Islet precursor cell (in vitro differentiated cells): ENCODE data around the gene VGF.
"Not testable (repeated sequence)": the region's sequence is repeated elsewhere in the genome, so short reads cannot be mapped to it uniquely, and the experiment has no call there.

ENCODE experiments used
- DNase-seq: peaks from one replicate; pipeline ENCODE4 v3.0.0-alpha.2; 2018

Gene VGF

DNA sequence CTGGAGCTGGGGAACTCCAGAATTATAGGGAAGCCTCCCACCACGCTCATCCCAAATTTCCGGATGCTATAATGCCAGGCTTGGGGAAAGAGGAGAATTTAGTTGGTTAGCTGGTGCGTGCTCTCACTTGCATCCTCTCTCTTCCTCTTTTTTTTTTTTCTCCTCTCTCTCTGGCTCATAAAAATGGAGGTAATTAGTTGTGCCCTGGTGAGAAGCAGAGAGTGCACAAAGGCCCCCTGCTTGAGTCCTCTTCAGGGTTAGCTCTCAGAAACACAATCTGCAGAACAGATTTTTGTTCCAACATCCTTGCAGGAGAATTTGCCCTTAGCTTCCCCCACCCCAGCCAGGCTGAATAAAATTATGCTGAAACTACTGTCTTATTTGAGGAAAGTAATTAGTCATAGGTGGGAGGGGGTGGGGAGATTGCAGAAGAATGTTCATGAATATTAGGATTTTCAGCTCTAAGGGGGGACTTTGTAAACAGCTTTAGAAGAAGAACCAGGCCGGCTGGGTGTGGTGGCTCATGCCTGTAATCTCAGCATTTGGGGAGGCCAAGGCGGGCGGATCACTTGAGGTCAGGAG lies 30.9 kb downstream of the VGF start:
- DNase-seq = no peak

DNA sequence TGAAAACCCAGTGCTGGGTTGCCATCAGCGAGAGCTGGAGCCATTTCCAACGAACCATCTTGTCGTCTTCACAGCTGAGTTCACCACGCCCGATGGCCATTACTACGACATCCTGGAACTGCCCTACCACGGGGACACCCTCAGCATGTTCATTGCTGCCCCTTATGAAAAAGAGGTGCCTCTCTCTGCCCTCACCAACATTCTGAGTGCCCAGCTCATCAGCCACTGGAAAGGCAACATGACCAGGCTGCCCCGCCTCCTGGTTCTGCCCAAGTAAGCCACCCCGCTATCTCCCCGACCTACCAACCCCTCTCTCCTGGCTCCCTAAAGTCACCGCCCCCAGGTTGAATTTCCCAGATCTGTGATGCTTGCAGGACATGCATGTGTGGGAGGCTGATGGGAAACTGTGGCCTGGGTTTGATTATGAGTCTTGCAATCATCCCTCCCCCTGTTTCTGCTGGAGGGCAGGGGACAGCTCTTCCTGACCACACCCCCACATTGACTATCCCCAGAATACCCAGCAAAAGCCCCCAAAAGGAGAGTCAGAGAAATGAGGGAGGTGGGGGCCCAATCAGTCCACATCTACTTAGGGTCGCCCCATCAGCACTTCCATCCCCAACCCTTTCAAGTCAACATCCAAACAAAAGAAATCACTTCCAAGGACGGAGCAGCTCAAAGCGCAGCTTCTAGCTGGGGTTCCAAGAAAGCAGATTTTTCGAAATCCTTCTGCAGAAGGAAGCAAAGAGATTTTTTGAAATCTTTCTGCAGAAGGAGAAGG lies 31.6 kb downstream of the VGF start:
- DNase-seq = no peak

DNA sequence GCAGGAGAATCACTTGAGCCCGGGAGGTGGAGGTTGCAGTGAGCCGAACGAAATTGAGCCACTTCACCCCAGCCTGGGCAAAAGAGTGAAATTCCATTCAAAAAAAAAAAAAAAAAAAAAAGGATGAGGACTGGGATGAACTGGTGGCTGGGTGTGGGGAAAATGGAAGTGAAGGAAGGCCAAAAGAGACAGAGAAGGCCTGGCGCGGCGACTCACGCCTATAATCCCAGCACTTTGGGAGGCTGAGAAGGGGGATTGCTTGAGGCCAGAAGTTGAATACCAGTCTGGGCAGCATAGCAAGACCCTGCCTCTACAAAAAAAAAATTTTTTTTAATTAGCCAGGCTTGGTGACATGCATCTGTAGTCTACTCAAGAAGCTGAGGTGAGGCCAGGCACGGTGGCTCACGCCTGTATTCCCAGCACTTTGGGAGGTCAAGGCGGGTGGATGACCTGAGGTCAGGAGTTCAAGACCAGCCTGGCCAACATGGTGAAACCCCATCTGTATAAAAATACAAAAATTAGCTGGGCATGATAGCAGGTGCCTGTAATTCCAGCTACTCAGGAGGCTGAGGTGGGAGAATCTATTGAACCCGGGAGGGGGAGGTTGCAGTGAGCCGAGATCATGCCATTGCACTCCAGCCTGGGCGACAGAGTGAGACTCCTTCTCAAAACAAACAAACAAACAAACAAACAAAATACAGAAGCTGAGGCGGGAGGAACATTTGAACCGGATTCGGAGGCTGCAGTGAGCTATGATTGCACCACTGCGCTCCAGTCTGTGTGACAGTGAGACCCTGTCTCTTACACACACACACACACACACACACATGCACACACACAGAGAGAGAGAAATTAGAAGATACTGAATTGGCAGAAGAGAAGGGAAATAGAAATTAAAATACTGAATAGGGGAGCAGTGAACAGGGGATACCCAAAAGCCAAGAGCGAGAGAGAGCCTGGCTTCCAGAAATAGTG lies 32.5 kb downstream of the VGF start:
- not testable (repeated sequence) for DNase-seq

DNA sequence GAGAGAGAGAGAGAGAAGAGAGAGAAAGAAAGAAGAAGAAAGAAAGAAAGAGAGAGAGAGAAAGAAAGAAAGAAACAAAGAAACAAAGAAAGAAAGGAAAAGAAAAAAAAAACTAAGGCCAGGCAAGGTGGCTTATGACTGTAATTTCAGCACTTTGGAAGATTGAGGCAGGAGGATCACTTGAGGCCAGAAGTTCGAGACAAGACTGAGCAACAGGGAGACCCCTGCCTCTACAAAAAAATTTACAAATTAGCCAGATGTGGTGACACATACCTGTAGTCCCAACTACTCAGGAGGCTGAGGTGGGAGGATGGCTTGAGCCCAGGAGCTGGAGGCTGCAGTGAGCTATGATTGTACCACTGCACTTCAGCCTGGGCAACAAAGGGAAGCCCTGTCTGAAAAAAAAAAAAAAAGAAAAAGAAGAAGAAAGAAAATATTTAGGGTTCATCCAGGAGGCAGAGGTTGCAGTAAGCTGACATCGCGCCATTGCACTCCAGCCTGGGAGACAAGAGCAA lies 35.7 kb downstream of the VGF start:
- DNase-seq = no peak

DNA sequence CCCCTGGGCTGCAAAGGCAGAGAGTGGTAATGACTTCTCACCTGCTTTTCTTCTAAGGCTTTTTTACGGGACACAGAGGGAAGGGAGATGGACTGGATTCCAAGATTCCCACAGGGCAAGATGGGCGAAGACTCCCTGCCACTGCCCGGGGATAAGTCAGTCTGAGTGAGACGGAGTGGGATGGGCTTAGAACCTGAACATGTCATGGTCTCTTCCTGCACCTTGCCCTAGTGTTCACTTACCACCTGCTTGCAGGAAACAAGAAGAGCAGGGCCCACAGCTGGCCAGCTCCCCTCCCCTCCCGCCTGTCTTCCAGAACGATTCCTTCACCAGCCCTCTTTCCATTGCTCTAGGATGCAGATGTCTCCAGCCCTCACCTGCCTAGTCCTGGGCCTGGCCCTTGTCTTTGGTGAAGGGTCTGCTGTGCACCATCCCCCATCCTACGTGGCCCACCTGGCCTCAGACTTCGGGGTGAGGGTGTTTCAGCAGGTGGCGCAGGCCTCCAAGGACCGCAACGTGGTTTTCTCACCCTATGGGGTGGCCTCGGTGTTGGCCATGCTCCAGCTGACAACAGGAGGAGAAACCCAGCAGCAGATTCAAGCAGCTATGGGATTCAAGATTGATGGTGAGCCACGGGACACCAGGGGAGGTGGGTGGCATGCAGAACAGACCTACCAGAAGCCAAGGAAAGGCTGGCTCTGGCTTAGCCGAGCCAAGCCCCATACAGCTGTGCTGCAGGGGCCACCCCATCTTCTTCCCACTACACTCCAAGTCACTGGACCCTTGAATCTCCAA lies 37.1 kb downstream of the VGF start:
- no peak for DNase-seq

DNA sequence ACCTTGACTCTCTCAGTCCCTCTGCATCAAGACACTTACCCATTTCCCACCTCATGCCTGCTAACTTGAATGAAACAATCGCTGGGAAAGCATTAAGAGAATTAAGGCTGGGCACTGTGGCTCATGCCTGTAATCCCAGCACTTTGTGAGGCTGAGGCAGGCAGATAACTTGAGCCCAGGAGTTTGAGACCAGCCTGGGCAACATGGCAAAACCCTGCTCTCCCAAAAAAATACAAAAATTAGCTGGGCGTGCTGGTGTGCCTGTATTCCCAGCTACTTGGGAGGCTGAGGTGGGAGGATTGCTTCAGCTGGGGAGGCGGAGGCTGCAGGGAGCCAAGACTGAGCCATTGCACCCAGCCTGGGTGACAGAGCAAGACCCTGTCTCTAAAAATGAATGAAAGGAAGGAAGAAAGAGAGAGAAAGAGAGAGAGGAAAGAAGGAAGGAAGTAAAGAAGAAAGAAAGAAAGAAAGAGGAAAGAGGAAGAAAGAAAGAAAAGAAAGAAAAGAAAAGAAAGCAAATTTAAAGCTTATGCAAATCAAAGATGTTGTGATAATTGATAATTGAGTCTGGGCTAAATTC lies 37.8 kb downstream of the VGF start:
- no peak for DNase-seq

DNA sequence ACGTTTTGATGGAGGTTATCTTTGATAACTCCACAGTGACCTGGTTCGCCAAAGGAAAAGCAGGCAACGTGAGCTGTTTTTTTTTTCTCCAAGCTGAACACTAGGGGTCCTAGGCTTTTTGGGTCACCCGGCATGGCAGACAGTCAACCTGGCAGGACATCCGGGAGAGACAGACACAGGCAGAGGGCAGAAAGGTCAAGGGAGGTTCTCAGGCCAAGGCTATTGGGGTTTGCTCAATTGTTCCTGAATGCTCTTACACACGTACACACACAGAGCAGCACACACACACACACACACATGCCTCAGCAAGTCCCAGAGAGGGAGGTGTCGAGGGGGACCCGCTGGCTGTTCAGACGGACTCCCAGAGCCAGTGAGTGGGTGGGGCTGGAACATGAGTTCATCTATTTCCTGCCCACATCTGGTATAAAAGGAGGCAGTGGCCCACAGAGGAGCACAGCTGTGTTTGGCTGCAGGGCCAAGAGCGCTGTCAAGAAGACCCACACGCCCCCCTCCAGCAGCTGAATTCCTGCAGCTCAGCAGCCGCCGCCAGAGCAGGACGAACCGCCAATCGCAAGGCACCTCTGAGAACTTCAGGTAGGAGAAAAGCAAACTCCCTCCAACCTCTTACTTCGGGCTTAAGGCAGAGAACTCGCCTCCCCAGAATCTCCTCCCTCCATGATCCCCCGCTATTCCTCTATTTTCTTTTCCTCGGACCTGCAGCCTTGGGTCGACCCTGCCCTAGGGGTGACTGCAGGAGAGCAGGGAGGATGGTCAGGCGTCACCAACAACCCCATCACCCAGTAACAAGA lies 38.5 kb downstream of the VGF start, which contains the start of gene SERPINE1:
Gene SERPINE1 (plus strand): TSS at position 454 of the 809 bp plus-strand sequence. CDS start 1,290 bp downstream, outside the sequence.
- DNase-seq = peak; percentile 99

DNA sequence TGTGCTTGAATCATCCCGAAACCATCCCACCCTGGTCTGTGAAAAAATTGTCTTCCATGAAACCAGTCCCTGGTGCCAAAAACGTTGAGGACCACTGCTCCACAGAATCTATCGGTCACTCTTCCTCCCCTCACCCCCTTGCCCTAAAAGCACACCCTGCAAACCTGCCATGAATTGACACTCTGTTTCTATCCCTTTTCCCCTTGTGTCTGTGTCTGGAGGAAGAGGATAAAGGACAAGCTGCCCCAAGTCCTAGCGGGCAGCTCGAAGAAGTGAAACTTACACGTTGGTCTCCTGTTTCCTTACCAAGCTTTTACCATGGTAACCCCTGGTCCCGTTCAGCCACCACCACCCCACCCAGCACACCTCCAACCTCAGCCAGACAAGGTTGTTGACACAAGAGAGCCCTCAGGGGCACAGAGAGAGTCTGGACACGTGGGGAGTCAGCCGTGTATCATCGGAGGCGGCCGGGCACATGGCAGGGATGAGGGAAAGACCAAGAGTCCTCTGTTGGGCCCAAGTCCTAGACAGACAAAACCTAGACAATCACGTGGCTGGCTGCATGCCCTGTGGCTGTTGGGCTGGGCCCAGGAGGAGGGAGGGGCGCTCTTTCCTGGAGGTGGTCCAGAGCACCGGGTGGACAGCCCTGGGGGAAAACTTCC lies 39.2 kb downstream of the VGF start:
- DNase-seq = peak; percentile 95

DNA sequence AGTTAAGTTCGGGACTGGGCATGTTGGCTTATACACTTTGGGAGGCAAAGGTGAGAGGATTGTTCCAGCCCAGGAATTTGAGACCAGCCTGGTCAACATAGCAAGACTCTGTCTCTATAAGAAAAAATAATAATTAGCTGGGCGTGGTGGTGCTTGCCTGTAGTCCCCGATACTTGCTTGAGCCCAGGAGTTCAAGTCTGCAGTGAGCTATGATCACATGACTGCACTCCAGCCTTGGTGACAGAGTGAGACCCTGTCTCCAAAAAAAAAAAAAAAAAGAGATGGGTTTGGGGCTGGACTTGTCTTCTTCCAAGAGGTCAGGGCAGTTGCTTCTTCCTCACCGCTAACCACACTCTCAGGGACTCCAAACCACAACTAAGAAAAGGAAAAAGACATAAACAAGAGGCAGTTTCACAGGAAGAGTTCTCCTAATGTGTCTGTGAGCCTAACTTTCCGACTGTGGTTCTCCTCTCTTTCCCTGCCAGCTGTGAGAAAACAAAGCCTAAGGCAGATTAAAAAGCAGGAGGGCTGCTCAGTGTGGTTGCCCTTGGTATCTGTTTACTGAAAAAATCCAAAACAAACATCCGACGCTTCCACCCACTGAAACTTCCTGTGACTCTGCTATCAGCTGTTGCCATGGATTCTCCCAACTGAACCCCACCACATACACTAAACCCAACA lies 40.9 kb downstream of the VGF start:
- peak; percentile 80 for DNase-seq

DNA sequence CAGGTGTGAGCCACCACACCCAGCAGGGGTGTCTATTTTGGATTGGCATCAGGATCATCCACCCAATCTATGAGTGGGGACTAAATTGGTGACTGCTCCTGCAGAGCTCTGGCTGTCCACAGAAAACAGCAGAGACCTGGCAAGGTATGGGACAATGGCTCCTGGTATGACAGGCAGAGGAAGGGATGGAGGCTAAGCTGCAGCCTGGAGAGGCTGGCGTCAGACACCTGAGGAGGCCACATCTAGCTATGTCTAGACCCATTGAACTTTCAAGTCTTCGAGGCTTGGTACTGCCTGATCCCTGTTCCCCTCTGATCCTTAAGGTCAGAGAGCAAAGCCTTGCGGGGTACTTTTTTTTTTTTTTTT lies 41.7 kb downstream of the VGF start:
- no peak for DNase-seq

DNA sequence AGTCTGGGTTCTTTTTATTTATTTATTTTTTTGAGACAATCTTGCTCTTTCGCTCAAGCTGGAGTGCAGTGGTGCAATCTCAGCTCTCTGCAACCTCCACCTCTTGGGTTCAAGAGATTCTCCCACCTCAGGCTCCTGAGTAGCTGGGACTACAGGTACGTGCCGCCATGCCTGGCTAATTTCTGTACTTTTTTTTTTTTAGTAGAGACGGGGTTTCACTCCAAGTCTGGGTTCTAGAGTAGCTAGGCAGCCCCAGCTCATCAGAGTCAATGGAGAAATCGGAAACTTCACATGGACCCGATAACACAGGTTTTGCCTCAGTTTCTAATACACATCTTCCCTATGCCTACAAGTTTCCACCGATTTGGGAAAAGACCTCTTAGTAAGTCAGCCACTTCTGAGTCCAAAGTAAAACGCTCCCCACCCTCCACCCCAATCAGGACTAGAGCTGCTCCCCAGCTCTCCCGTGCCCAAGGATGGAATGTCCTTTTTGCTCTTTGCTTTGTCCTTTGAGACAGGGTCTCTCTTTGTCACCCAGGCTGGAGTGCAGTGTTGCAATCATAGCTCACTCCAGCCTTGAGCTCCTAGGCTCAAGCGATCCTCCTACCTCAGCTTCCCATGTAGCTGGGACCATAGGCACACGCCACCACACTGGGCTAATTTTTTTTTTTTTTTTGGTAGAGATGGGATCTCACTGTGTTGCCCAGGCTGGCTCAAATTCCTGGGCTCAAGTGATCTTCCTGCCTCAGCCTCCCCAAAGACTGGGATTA lies 42.3 kb downstream of the VGF start:
- no peak for DNase-seq

DNA sequence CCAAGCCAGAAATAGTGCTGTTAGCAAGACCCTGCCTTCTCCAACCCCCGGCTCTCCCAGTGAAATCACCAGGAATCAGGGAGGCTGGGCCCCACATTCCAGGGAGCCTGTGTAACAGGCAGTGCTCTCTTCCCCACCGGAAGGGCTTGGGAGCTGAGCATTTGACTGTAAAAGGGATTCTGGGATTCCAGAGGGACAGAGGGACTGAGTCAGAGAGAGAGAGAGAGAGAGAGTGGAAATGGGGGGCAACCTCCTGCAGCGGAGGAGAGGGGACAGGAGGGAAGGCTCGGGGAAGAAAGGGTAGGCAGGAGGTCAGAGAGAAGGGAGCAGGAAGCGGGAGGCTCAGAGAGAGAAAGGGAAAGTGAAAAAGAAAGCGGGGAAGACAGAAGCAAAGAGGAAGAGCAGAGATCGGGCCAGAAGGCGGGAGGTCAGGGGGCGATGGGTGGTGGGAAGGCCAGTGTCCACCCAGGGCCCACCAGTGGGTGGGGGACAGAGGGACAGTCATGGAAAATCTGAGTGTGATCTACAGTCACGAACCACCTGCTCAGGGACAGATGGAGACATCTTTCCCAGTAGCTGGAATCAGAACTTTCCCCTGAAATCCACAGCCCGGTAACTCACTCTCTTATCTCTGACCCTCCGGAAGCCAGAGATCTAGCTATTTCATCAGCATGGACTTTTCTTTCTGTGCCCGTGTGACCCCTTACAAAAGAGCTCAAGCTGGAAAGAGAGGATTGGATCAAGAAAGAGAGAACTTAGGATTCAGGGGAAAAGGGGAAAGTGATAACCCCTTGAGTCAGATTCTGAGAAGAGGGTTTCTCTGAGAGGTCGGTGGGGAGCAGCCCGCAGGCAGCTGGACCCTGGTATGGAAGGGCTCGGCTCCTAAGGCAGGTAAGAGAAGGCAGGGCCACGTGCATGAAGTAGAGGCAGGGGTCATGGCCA lies 43.1 kb downstream of the VGF start:
- peak; percentile 97 for DNase-seq

DNA sequence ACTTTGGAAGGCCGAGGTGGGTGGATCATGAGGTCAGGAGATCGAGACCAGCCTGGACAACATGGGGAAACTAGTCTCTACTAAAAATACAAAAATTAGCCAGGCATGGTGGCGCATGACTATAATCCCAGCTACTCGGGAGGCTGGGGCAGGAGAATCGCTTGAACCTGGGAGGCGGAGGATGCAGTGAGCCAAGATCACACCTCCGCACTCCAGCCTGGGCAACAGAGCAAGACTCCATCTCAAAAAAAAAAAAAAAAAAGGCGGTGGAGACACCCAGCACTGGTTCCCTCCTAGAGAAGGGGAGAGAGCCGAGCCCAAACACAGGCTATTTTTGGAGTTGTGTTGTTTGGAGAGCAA lies 43.8 kb downstream of the VGF start:
- not testable (repeated sequence) for DNase-seq

DNA sequence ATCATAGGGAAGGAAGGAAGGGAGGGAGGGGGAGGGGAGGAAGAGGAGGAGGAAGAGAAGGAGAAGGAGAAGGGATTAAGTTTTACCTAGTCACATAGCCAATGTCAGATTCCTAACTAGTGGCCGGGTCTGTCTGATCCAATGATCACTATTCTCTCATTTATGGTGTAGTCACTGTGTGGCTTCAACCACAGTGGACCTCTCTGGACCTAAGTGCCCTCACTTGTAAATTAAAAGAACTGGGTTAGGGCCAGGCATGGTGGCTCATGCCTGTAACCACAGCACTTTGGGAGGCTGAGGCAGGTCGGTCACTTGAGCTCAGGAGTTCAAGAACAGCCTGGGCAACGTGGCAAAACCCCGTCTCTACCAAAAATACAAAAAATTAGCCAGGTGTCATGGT lies 45.1 kb downstream of the VGF start:
- no peak for DNase-seq

DNA sequence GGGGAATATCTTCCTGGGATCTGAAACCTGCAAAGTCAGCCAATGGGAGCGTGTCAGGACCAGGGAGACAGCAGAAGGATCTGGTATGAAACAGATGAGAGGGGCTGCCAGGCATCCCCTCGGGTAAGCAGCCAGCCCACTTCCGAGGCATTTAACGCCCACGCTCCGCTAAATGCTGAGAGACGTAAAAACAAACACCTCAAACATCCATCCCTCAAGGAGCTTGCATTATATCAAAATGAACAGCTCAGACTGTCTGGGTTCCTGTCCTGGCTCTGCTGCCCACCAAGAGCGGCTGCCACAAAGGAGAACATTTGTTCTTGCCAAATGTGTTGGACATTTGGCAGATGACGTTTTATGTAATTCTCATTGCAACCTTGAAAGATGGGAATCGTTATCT lies 45.5 kb downstream of the VGF start:
- no peak for DNase-seq

DNA sequence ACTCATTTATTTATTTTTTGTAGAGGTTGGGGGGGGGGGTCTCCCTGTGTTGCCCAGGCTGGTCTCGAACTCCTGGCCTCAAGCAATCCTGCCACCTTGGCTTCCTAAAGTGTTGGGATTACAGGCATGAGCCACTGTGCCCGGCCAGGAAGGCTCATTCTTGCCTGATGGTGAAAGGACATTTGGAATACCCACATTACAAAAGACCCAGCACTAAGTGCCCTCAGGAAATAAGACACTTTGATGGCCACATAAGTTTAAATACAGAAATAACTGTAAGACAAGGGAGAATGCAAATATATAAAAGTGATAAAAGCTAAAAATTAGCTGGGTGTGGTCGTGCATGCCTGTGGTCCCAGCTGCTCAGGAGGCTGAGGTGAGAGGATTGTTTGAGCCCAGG lies 46.5 kb downstream of the VGF start:
- DNase-seq = no peak

DNA sequence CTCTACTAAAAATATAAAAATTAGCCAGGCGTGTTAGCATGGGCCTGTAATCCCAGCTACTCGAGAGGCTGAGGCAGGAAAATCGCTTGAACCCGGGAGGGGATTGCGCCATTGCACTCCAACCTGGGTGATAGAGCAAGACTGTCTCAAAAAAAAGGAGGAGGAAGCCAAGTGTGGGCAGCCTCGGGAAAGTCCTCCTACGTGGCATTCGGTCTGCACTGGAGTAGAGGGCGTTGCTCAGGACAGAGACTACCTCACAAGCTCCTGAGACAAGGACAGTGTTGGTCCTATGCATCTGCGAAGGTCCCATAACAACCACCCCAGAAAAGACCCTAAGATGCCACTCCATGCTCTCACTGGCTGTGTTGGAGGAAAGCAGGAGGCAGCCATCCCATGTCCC lies 48.5 kb downstream of the VGF start:
- no peak for DNase-seq

DNA sequence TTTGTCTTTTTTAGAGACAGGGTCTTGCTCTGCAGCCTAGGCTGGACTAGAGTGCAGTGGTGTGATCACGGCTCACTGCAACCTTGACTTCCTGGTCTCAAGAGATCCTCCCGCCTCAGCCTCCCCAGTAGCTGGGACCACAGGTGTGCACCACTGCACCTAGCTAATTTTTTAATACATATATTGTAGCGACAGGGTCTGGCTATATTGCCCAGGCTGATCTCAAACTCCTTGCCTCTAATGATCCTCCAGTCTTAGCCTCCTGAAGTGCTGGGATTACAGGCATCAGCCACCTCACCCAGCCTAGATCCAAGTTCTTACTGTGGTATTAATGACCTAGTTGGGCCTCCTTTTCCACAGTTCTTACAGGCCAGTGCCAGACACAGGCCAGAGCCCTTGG lies 50.2 kb downstream of the VGF start:
- DNase-seq = no peak
